HepG2 (cell line): ENCODE measurements around the gene CDHR1. TPM values are rescaled to one million over a fixed set of nuclear protein-coding genes. Genes with fewer than 3 reads are reported as not detected.

Experiments used
- ATAC-seq: fragments of 200-7000 bp; cut with Tn5 transposase; 3 replicates; pipeline ENCODE4 v1.9.1; 2020; ENCODE audit warnings: mild to moderate bottlenecking, moderate library complexity
- BruUV-seq: library from RNA; stranded (reverse); fragments of 400-500 nt; replicated peaks from 2 replicates; lab custom pipeline; 2021; lab: Mats Ljungman, UMichigan
- CTCF ChIA-PET: fragments of 300-600 bp; formaldehyde crosslinking; extraction: SDS; loops from one replicate; lab custom pipeline; 2021; ENCODE audit warnings: low total read pairs, inconsistent platforms, low intra/inter-chr PET ratio; lab: Yijun Ruan, JAX
- POLR2A ChIA-PET: fragments of 350-600 bp; sonication (Branson Sonifier 250); formaldehyde crosslinking; loops from one replicate; lab custom pipeline; 2020; ENCODE audit warnings: antibody characterized with exemption, inconsistent platforms; lab: Yijun Ruan, JAX
- DNase-seq: peaks from one replicate; pipeline ENCODE4 v3.0.0-alpha.2; 2015; ENCODE audit warnings: low spot score
- FAIRE-seq: peaks from 3 replicates; lab custom pipeline; 2011; peaks lifted over from hg19 to GRCh38; lab: Jason Lieb, UNC
- H2AFZ ChIP-seq: one replicate; pipeline ENCODE4 v1.6.1; 2011; ENCODE audit warnings: low read length, inconsistent platforms
- H3K27ac ChIP-seq: fragments of 300-600 bp; 3 replicates; pipeline ENCODE4 v1.8.0; 2011; ENCODE audit warnings: mixed run types, mild to moderate bottlenecking, mixed read lengths, low read length, inconsistent platforms; ENCODE audit not compliant: insufficient read depth; ENCODE audit errors: extremely low read length
- H3K27me3 ChIP-seq, 2 experiments: fragments of 200-600 bp in 1 of 2; 2 replicates in 1 of 2; 3 replicates in 1 of 2; pipeline versions ENCODE4 v1.6.0 to v1.8.0; 2011; ENCODE audit warnings: low read length in 2 of 2, mild to moderate bottlenecking in 2 of 2, moderate library complexity in 2 of 2, inconsistent platforms in 1 of 2; ENCODE audit not compliant: insufficient read depth in 2 of 2, control insufficient read depth in 1 of 2
- H3K36me3 ChIP-seq, 2 experiments: fragments of 200-600 bp in 1 of 2; replicated peaks in 1 of 2; 2 replicates in 1 of 2; 3 replicates in 1 of 2; pipeline versions ENCODE4 v1.5.1 to v1.8.0; 2011; ENCODE audit warnings: low read length in 2 of 2, inconsistent platforms in 1 of 2; ENCODE audit not compliant: insufficient read depth in 2 of 2, control insufficient read depth in 1 of 2
- H3K4me1 ChIP-seq: 2 replicates; pipeline ENCODE4 v1.5.1; 2012; ENCODE audit warnings: low read length, inconsistent platforms; ENCODE audit not compliant: insufficient read depth
- H3K4me2 ChIP-seq: 2 replicates; pipeline ENCODE4 v1.6.0; 2011; ENCODE audit warnings: low read depth, low read length, inconsistent platforms
- H3K4me3 ChIP-seq, 3 experiments: fragments of 200-600 bp in 1 of 3; sonication (generic), shearing (Covaris generic) in 1 of 3; replicated peaks in 1 of 3; 2 replicates each; pipeline ENCODE4 v1.5.1; 2011 to 2016; ENCODE audit warnings: low read length in 3 of 3, inconsistent platforms in 2 of 3, low read depth in 2 of 3, mild to moderate bottlenecking in 2 of 3, control low read depth in 1 of 3, mixed read lengths in 1 of 3; ENCODE audit not compliant: insufficient read depth in 1 of 3
- H3K79me2 ChIP-seq: one replicate; pipeline ENCODE4 v1.6.1; 2011; ENCODE audit warnings: low read length, inconsistent platforms; ENCODE audit not compliant: insufficient read depth
- H3K9ac ChIP-seq: 2 replicates; pipeline ENCODE4 v1.6.0; 2011; ENCODE audit warnings: mild to moderate bottlenecking, low read depth, low read length, inconsistent platforms; ENCODE audit not compliant: insufficient read depth
- H3K9me3 ChIP-seq: 2 replicates; pipeline ENCODE4 v1.5.1; 2012; ENCODE audit warnings: mild to moderate bottlenecking, low read length
- H4K20me1 ChIP-seq: 2 replicates; pipeline ENCODE4 v1.6.0; 2011; ENCODE audit warnings: inconsistent platforms, mild to moderate bottlenecking, low read length, moderate library complexity; ENCODE audit not compliant: insufficient read depth
- BRF2 ChIP-seq: sonication (generic); formaldehyde crosslinking; IDR thresholded peaks from 2 replicates; pipeline ENCODE4 v1.8.1; 2022; ENCODE audit warnings: mild to moderate bottlenecking, missing genetic modification reagents
- CEBPG ChIP-seq: IDR thresholded peaks from 2 replicates; pipeline ENCODE4 v1.6.1; 2016
- CENPT ChIP-seq: sonication (generic); formaldehyde crosslinking; IDR thresholded peaks from 2 replicates; pipeline ENCODE4 v1.8.0; 2022; ENCODE audit warnings: low read depth, mild to moderate bottlenecking, moderate library complexity, missing genetic modification reagents
- ERF ChIP-seq: IDR thresholded peaks from 2 replicates; pipeline ENCODE4 v1.6.1; 2018; ENCODE audit warnings: missing biosample characterization, missing genetic modification reagents
- KAT2B ChIP-seq: fragments of 150-350 bp; IDR thresholded peaks from 2 replicates; pipeline ENCODE4 v1.6.1; 2014; ENCODE audit warnings: low read depth, low read length, borderline replicate concordance
- LCORL ChIP-seq, 2 experiments: fragments of 450-650 bp in 1 of 2; sonication (generic) in 1 of 2; formaldehyde crosslinking in 1 of 2; IDR thresholded peaks; 2 replicates each; pipeline versions ENCODE4 v1.5.0 to v1.6.1; 2017 to 2020; ENCODE audit warnings: antibody characterized with exemption in 1 of 2, missing genetic modification reagents in 1 of 2
- NR0B2 ChIP-seq: sonication (generic); formaldehyde crosslinking; IDR thresholded peaks from 2 replicates; pipeline ENCODE4 v1.4.0; 2020; ENCODE audit warnings: mild to moderate bottlenecking, missing genetic modification reagents
- RELA ChIP-seq: sonication (generic); formaldehyde crosslinking; IDR thresholded peaks from 2 replicates; pipeline ENCODE4 v1.4.0; 2020; ENCODE audit warnings: missing genetic modification reagents
- SCMH1 ChIP-seq: sonication (generic); formaldehyde crosslinking; IDR thresholded peaks from 2 replicates; pipeline ENCODE4 v1.9.0; 2021; ENCODE audit warnings: missing genetic modification reagents, mild to moderate bottlenecking, borderline replicate concordance
- SRSF9 ChIP-seq: fragments of 200-400 bp; formaldehyde crosslinking; IDR thresholded peaks from 2 replicates; pipeline ENCODE4 v1.6.1; 2018; ENCODE audit warnings: borderline replicate concordance, mild to moderate bottlenecking, low read depth, low read length; ENCODE audit not compliant: insufficient read depth, poor library complexity, severe bottlenecking
- TERF1 ChIP-seq: sonication (generic); formaldehyde crosslinking; IDR thresholded peaks from 2 replicates; pipeline ENCODE4 v1.8.0; 2022; ENCODE audit warnings: mild to moderate bottlenecking, missing genetic modification reagents, moderate library complexity
- ZBTB34 ChIP-seq: sonication (generic); formaldehyde crosslinking; IDR thresholded peaks from 2 replicates; pipeline ENCODE4 v1.8.0; 2022; ENCODE audit warnings: mild to moderate bottlenecking, missing genetic modification reagents
- ZNF10 ChIP-seq: sonication (generic); formaldehyde crosslinking; IDR thresholded peaks from 2 replicates; pipeline ENCODE4 v1.4.0; 2020; ENCODE audit warnings: mild to moderate bottlenecking, low read depth, missing genetic modification reagents, borderline replicate concordance
- ZNF136 ChIP-seq: sonication (generic); formaldehyde crosslinking; IDR thresholded peaks from 2 replicates; pipeline ENCODE4 v1.8.1; 2022; ENCODE audit warnings: low read depth, mild to moderate bottlenecking, moderate library complexity, missing genetic modification reagents
- ZNF709 ChIP-seq: sonication (generic); formaldehyde crosslinking; IDR thresholded peaks from 2 replicates; pipeline ENCODE4 v1.5.0; 2020; ENCODE audit warnings: mild to moderate bottlenecking, missing genetic modification reagents
- ZNF746 ChIP-seq: sonication (generic); formaldehyde crosslinking; IDR thresholded peaks from 2 replicates; pipeline ENCODE4 v1.8.0; 2022; ENCODE audit warnings: mild to moderate bottlenecking, missing genetic modification reagents
- WGBS: methylation state at CpG from one replicate; pipeline ENCODE4 v1.1.6; 2017; ENCODE audit warnings: low lambda C conversion rate; 5-methylcytosine and 5-hydroxymethylcytosine counted together
- in situ Hi-C: cut with HindIII; loops from 2 replicates; pipeline ENCODE4 v1.10.0; 2017; ENCODE audit warnings: low pct_unique_long_range_greater_than_20kb; ENCODE audit not compliant: extremely low pct_ligation_motif_present
- intact Hi-C: fragments of 100-400 bp; cut with micrococcal nuclease; formaldehyde crosslinking; loops from one replicate; pipeline ENCODE4 v1.10.0; 2022; ENCODE audit not compliant: unreplicated experiment
- polyA plus RNA-seq, 8 experiments: library from polyadenylated mRNA; depleted of rRNA in 3 of 8; stranded (reverse) in 7 of 8; unstranded in 1 of 8; fragments of >200 nt; fragmentation: Illumina TruSeq in 4 of 8; extraction: Trizol in 4 of 8; gene quantifications; 2 replicates each; pipeline versions ENCODE4 v1.2.1 to v1.2.3, GENCODE V29; 2011 to 2016; ENCODE audit warnings: low read depth in 4 of 8, missing spikeins in 1 of 8, mixed read lengths in 1 of 8; ENCODE audit not compliant: insufficient read depth in 1 of 8
- total RNA-seq, 5 experiments: library from RNA; depleted of rRNA; stranded (reverse); fragments of >200 nt; fragmentation: Illumina TruSeq; extraction: Trizol; gene quantifications; 2 replicates each; pipeline ENCODE4 v1.2.3, GENCODE V29; 2016; ENCODE audit warnings: low read depth in 1 of 5

CDHR1 gene
- total and polyA plus RNA-seq, 2 of the 13 experiments (the other 11 are each of a cell fraction or from before 2014, with no cell fraction given), result 0.04 to 0.09 TPM

GRCh38 chr10:84205853-84206525 lies 11.7 kb downstream of the CDHR1 start:
- peaks cover 1 to 13% of the 10 kb centered on the region in 2 experiments; a peak in 3 of 5 replicates for H3K27me3 ChIP-seq
- CTCF ChIA-PET, result interaction anchor here (1.2 to 3.7 kb wide), 2 partner anchors 80 to 179 kb away, joined by 4 to 22 read pairs; no protein-coding TSS in a partner anchor
- intact Hi-C loops, result loop anchor here (1.0 kb wide), 3 partner anchors 58 to 130 kb away; no protein-coding TSS in a partner anchor
- TF ChIP-seq CENPT (CRISPR knock-in tag), result no peak
- no peak for TF ChIP-seq TERF1 (CRISPR knock-in tag)
- no peak for TF ChIP-seq RELA (CRISPR knock-in tag)
- no peak for TF ChIP-seq NR0B2
- TF ChIP-seq ERF, result no peak
- no peak for TF ChIP-seq ZNF10 (CRISPR knock-in tag)
- no peak for TF ChIP-seq ZNF136 (CRISPR knock-in tag)
- no peak for TF ChIP-seq LCORL (IDR thresholded peaks at IDR 0.05)
- no peak for TF ChIP-seq LCORL (CRISPR knock-in tag; IDR thresholded peaks at IDR 0.05)
- no peak for TF ChIP-seq ZNF709
- no peak for TF ChIP-seq ZBTB34 (CRISPR knock-in tag)
- TF ChIP-seq SCMH1 (CRISPR knock-in tag), result no peak
- TF ChIP-seq KAT2B, result no peak
- no peak for TF ChIP-seq CEBPG (CRISPR knock-in tag)
- TF ChIP-seq SRSF9, result no peak
- no peak for TF ChIP-seq BRF2 (CRISPR knock-in tag)
- no peak for TF ChIP-seq ZNF746 (CRISPR knock-in tag)

More at GRCh38 chr10:84205853-84206525, 11.7 kb downstream of the CDHR1 start:
- no TSS peak for BruUV-seq
- H3K79me2 ChIP-seq, result no peaks in the 10 kb centered on the region
- H3K4me1 ChIP-seq, result no peaks in the 10 kb centered on the region
- H3K9me3 ChIP-seq, result no peaks in the 10 kb centered on the region
- no peak overlapping the region for H2AFZ ChIP-seq
- no peaks in the 10 kb centered on the region for H4K20me1 ChIP-seq
- in situ Hi-C loops, result loop anchor here (5.0 kb wide), 1 partner anchor 74 kb away; no protein-coding TSS in a partner anchor
- DNase-seq, result no peak
- POLR2A ChIA-PET, result no interaction called here
- 7% methylated on average over 6 of the region's 6 CpGs for WGBS
- H3K27ac ChIP-seq, result no peak overlapping the region
- no peak overlapping the region for H3K4me3 ChIP-seq
- H3K9ac ChIP-seq, result no peak overlapping the region
- no peaks in the 10 kb centered on the region for H3K36me3 ChIP-seq
- no peak for FAIRE-seq
- ATAC-seq, result no peak
- H3K4me2 ChIP-seq, result no peak overlapping the region
